ENCODE results near the gene ZNF701.

The ZNF701 gene

DNA sequence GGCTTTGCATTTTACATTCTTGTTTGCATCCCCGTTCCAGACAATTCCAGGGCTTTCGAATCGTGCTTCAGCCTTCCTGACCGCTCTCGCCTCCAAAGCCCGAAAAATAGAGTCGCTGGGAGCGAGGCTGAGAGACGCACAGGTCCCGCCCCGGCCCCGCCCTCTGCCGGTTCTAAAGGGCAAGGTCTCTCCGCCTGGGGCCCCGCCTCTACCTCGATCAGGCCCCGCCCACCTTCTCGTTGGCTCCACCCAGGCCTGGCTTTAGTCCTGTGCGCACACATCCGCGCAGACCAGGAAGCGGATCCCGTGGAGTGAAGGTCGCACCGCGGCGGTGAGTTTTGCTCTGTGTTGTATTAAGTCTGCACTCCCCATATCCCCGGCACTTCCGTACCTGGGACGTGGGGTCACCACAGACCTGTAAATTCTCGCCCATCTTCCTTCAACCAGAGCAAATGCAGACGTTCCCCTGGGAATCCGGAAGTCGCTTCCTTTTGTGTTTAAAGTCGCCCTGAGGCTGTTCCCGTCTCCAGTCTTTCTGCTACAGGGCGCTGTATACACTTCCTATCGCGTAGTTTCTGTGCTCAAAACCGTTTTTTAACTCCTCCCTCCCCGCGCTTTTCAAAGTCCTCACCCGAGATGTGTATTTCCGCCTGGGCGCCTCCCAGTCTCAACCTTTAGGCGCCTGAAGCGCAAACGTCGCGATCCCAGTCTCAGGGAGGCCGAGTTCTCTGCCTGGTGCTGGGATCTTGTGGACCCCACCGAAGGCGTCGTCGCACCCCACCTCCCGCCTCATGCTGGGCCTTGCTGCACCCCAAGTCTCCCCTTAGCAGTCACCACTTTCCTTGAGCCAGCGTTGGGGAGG is at the start of gene ZNF701:
ZNF701 (plus strand) TSS at position 288 of the 862 bp plus-strand sequence. CDS start 3,861 bp downstream, outside the sequence.
- peak; percentile 91 for ATAC-seq (ENCODE audit: low read depth)
- DNase-seq (ENCODE audit: low spot score), result peak; percentile 85
- Histone ChIP-seq H3K36me3 (ENCODE audit: low read depth) (peaks cover 27% of the 10 kb centered on the region), H3K27ac (ENCODE audit: poor library complexity, severe bottlenecking) (peak within 1 kb of the TSS; percentile 72), H3K9me3 (ENCODE audit: severe bottlenecking) (no peaks in the 10 kb centered on the region), H3K4me1 (ENCODE audit: insufficient read depth, poor library complexity, severe bottlenecking) (peaks cover 8% of the 10 kb centered on the region), H3K27me3 (ENCODE audit: insufficient read depth, poor library complexity, severe bottlenecking) (no peaks in the 10 kb centered on the region), H3K4me3 (ENCODE audit: severe bottlenecking) (peak within 1 kb of the TSS; percentile 59)
- TF ChIP-seq, protein P1, sequence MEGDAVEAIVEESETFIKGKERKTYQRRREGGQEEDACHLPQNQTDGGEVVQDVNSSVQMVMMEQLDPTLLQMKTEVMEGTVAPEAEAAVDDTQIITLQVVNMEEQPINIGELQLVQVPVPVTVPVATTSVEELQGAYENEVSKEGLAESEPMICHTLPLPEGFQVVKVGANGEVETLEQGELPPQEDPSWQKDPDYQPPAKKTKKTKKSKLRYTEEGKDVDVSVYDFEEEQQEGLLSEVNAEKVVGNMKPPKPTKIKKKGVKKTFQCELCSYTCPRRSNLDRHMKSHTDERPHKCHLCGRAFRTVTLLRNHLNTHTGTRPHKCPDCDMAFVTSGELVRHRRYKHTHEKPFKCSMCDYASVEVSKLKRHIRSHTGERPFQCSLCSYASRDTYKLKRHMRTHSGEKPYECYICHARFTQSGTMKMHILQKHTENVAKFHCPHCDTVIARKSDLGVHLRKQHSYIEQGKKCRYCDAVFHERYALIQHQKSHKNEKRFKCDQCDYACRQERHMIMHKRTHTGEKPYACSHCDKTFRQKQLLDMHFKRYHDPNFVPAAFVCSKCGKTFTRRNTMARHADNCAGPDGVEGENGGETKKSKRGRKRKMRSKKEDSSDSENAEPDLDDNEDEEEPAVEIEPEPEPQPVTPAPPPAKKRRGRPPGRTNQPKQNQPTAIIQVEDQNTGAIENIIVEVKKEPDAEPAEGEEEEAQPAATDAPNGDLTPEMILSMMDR (IDR thresholded peaks at IDR 0.05; ENCODE audit: poor library complexity, severe bottlenecking), result no peak

DNA sequence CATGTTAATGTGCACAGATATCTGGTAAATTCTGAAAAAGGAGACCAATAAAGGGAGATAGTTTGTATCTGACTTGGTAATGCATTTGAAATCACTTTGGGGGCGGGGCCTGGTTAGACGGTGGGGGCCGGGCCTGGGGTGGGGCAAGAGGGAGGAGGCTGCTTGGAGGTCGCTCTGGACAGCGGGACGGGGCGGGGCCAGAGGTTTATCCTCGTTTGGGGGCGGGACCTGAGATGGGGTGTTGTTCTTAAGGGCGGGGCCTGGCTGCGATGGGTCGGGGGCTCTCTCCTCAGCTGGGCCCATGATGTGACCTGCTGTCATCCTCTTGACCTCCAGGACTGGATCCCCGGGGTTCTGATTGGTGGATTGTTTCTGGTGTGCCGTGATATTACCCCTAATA is 47.5 kb upstream of the ZNF701 start:
- H3K4me3 ChIP-seq (ENCODE audit: severe bottlenecking), result no peak overlapping the region
- H3K4me1 ChIP-seq (ENCODE audit: insufficient read depth, poor library complexity, severe bottlenecking), result no peaks in the 10 kb centered on the region
- DNase-seq (ENCODE audit: low spot score) (no peak), ATAC-seq (ENCODE audit: low read depth) (no peak)
- TF ChIP-seq, protein P1 (IDR thresholded peaks at IDR 0.05; ENCODE audit: poor library complexity, severe bottlenecking), result no peak
- no peak overlapping the region for H3K27ac ChIP-seq (ENCODE audit: poor library complexity, severe bottlenecking)
- H3K36me3 ChIP-seq (ENCODE audit: low read depth), result no peaks in the 10 kb centered on the region
- no peaks in the 10 kb centered on the region for H3K9me3 ChIP-seq (ENCODE audit: severe bottlenecking)
- no peaks in the 10 kb centered on the region for H3K27me3 ChIP-seq (ENCODE audit: insufficient read depth, poor library complexity, severe bottlenecking)

- H3K27ac ChIP-seq (ENCODE audit: poor library complexity, severe bottlenecking), result no peak overlapping the region
- no peak for ATAC-seq (ENCODE audit: low read depth)
- no peaks in the 10 kb centered on the region for H3K4me1 ChIP-seq (ENCODE audit: insufficient read depth, poor library complexity, severe bottlenecking)
- H3K36me3 ChIP-seq (ENCODE audit: low read depth), result no peaks in the 10 kb centered on the region
- no peaks in the 10 kb centered on the region for H3K27me3 ChIP-seq (ENCODE audit: insufficient read depth, poor library complexity, severe bottlenecking)
- TF ChIP-seq, protein P1 (IDR thresholded peaks at IDR 0.05; ENCODE audit: poor library complexity, severe bottlenecking), result no peak
- H3K9me3 ChIP-seq (ENCODE audit: severe bottlenecking), result no peaks in the 10 kb centered on the region
- no peak overlapping the region for H3K4me3 ChIP-seq (ENCODE audit: severe bottlenecking)
- no peak for DNase-seq (ENCODE audit: low spot score)
Observed at GRCh38 chr19:52524086-52524485, 46.0 kb upstream of the ZNF701 start.

GRCh38 chr19:52527134-52527955 is 42.7 kb upstream of the ZNF701 start, which contains the start of gene ZNF808:
Gene ZNF808, plus strand, starts transcription at chr19:52527668. Its CDS starts 15,617 bp downstream, at chr19:52543285.
- Histone ChIP-seq H3K9me3 (ENCODE audit: severe bottlenecking) (no peaks in the 10 kb centered on the region), H3K4me3 (ENCODE audit: severe bottlenecking) (peak within 1 kb of the TSS; percentile 77), H3K27ac (ENCODE audit: poor library complexity, severe bottlenecking) (peak within 1 kb of the TSS; percentile 51), H3K27me3 (ENCODE audit: insufficient read depth, poor library complexity, severe bottlenecking) (no peaks in the 10 kb centered on the region), H3K36me3 (ENCODE audit: low read depth) (no peaks in the 10 kb centered on the region; the same call in 1 of the 2 replicates), H3K4me1 (ENCODE audit: insufficient read depth, poor library complexity, severe bottlenecking) (no peaks in the 10 kb centered on the region)
- DNase-seq (ENCODE audit: low spot score) (peak; percentile 87), ATAC-seq (ENCODE audit: low read depth) (peak; percentile 93)
- TF ChIP-seq, protein P1 (IDR thresholded peaks at IDR 0.05; ENCODE audit: poor library complexity, severe bottlenecking), result peak; percentile 41
